ENCODE results near the gene NDRG3.

GRCh38 chr20:36717021-36717420, 28.9 kb downstream of the NDRG3 start:
- TF ChIP-seq CTCF (conservative IDR thresholded peaks at IDR 0.05; ENCODE audit: low read depth, low read length) (no peak), EZH2 (IDR thresholded peaks at IDR 0.05; ENCODE audit: low read length, unreplicated experiment) (no peak)

All from PC-3 (cell line).